GM21786 (cell line): ENCODE results near the gene UBA6.
"Not testable (repeated sequence)": the region's sequence is repeated elsewhere in the genome, so short reads cannot be mapped to it uniquely, and the experiment has no call there.

Experiments
- ATAC-seq: cut with Tn5 transposase; IDR thresholded peaks from one replicate; pipeline ENCODE4 v1.9.1; 2021; ENCODE audit not compliant: unreplicated experiment

UBA6 gene

GRCh38 chr4:67700738-67701516 is at the start of gene UBA6:
TSS of gene UBA6 (minus strand) at chr4:67701155. CDS start at chr4:67701119, 36 bp downstream.
- peak; percentile 98 for ATAC-seq

GRCh38 chr4:67750691-67751090 is 49.7 kb upstream of the UBA6 start:
- no peak for ATAC-seq

GRCh38 chr4:67749286-67749685 is 48.3 kb upstream of the UBA6 start:
- ATAC-seq, result no peak

GRCh38 chr4:67746797-67747495 is 46.0 kb upstream of the UBA6 start:
- ATAC-seq, result peak; percentile 73

GRCh38 chr4:67744561-67745283 is 43.8 kb upstream of the UBA6 start:
- ATAC-seq, result no peak

- ATAC-seq, result no peak
Measured at GRCh38 chr4:67743194-67743593, 42.2 kb upstream of the UBA6 start.

- ATAC-seq, result no peak
Measured at GRCh38 chr4:67736262-67736661, 35.3 kb upstream of the UBA6 start.

GRCh38 chr4:67735325-67735724 is 34.4 kb upstream of the UBA6 start:
- no peak for ATAC-seq

GRCh38 chr4:67730511-67730910 is 29.6 kb upstream of the UBA6 start:
- not testable (repeated sequence) for ATAC-seq

GRCh38 chr4:67727124-67727850 is 26.3 kb upstream of the UBA6 start:
- no peak for ATAC-seq

GRCh38 chr4:67725981-67726380 is 25.0 kb upstream of the UBA6 start:
- no peak for ATAC-seq

GRCh38 chr4:67725132-67725531 is 24.2 kb upstream of the UBA6 start:
- no peak for ATAC-seq

GRCh38 chr4:67723949-67724348 is 23.0 kb upstream of the UBA6 start:
- ATAC-seq, result no peak

GRCh38 chr4:67723341-67723740 is 22.4 kb upstream of the UBA6 start:
- no peak for ATAC-seq

GRCh38 chr4:67721770-67722597 is 21.0 kb upstream of the UBA6 start:
- no peak for ATAC-seq

- ATAC-seq, result no peak
Measured at GRCh38 chr4:67721315-67721769, 20.4 kb upstream of the UBA6 start.

GRCh38 chr4:67719953-67720617 is 19.1 kb upstream of the UBA6 start:
- ATAC-seq, result no peak

- ATAC-seq, result no peak
Measured at GRCh38 chr4:67718848-67719247, 17.9 kb upstream of the UBA6 start.

- no peak for ATAC-seq
Measured at GRCh38 chr4:67717586-67717985, 16.6 kb upstream of the UBA6 start.

GRCh38 chr4:67714955-67715354 is 14.0 kb upstream of the UBA6 start:
- no peak for ATAC-seq
